C1 segment of cervical spinal cord (tissue), 14 donors: ENCODE data around the gene VSTM4.

Experiments
- DNase-seq, 14 donors: peaks; one replicate each; lab custom pipeline; 2025; lab: John Stamatoyannopoulos, UW

Gene VSTM4

GRCh38 chr10:49071160-49071761 lies 44.1 kb downstream of the VSTM4 start:
- DNase-seq: peak in 1 of 14 donors; percentile 25

- DNase-seq: no peak
Measured at GRCh38 chr10:49070701-49071100, 44.6 kb downstream of the VSTM4 start.

GRCh38 chr10:49068672-49069217 lies 46.6 kb downstream of the VSTM4 start:
- DNase-seq: no peak

GRCh38 chr10:49068209-49068608 lies 47.1 kb downstream of the VSTM4 start:
- DNase-seq: no peak

GRCh38 chr10:49066944-49067730 lies 48.2 kb downstream of the VSTM4 start:
- DNase-seq: no peak

GRCh38 chr10:49062229-49062628 lies 53.1 kb downstream of the VSTM4 start:
- no peak for DNase-seq

- DNase-seq: no peak
Measured at GRCh38 chr10:49061667-49062066, 53.7 kb downstream of the VSTM4 start.

- DNase-seq: no peak
Measured at GRCh38 chr10:49058463-49059255, 56.7 kb downstream of the VSTM4 start.

GRCh38 chr10:49057231-49057880 lies 58.0 kb downstream of the VSTM4 start:
- no peak for DNase-seq

- DNase-seq: no peak
Measured at GRCh38 chr10:49056356-49056755, 59.0 kb downstream of the VSTM4 start.

- DNase-seq: peak in 1 of 14 donors; percentile 13
Measured at GRCh38 chr10:49055221-49055849, 60.0 kb downstream of the VSTM4 start.

- no peak for DNase-seq
Measured at GRCh38 chr10:49054753-49055152, 60.6 kb downstream of the VSTM4 start.

GRCh38 chr10:49053998-49054692 lies 61.2 kb downstream of the VSTM4 start:
- DNase-seq: no peak

- no peak for DNase-seq
Measured at GRCh38 chr10:49053053-49053997, 62.0 kb downstream of the VSTM4 start.

GRCh38 chr10:49052069-49052468 lies 63.3 kb downstream of the VSTM4 start:
- DNase-seq: no peak

GRCh38 chr10:49050906-49051305 lies 64.4 kb downstream of the VSTM4 start:
- no peak for DNase-seq

GRCh38 chr10:49050366-49050765 lies 65.0 kb downstream of the VSTM4 start:
- no peak for DNase-seq

- no peak for DNase-seq
Measured at GRCh38 chr10:49049660-49050059, 65.7 kb downstream of the VSTM4 start.

- no peak for DNase-seq
Measured at GRCh38 chr10:49047128-49047639, 68.1 kb downstream of the VSTM4 start.
